HG02938 (cell line): Measurements from ENCODE around the gene GORASP1.

Experiments
- ATAC-seq: cut with Tn5 transposase; IDR thresholded peaks from one replicate; pipeline ENCODE4 v1.9.1; 2021; ENCODE audit warnings: mild to moderate bottlenecking, moderate library complexity; ENCODE audit not compliant: unreplicated experiment

Gene GORASP1

GRCh38 chr3:39141171-39141995, 34.0 kb upstream of the GORASP1 start:
- ATAC-seq = no peak

GRCh38 chr3:39140341-39140971, 33.0 kb upstream of the GORASP1 start:
- no peak for ATAC-seq

GRCh38 chr3:39139442-39139841, 32.0 kb upstream of the GORASP1 start:
- no peak for ATAC-seq

- ATAC-seq = no peak
Observed at GRCh38 chr3:39138804-39139415, 31.5 kb upstream of the GORASP1 start.

DNA sequence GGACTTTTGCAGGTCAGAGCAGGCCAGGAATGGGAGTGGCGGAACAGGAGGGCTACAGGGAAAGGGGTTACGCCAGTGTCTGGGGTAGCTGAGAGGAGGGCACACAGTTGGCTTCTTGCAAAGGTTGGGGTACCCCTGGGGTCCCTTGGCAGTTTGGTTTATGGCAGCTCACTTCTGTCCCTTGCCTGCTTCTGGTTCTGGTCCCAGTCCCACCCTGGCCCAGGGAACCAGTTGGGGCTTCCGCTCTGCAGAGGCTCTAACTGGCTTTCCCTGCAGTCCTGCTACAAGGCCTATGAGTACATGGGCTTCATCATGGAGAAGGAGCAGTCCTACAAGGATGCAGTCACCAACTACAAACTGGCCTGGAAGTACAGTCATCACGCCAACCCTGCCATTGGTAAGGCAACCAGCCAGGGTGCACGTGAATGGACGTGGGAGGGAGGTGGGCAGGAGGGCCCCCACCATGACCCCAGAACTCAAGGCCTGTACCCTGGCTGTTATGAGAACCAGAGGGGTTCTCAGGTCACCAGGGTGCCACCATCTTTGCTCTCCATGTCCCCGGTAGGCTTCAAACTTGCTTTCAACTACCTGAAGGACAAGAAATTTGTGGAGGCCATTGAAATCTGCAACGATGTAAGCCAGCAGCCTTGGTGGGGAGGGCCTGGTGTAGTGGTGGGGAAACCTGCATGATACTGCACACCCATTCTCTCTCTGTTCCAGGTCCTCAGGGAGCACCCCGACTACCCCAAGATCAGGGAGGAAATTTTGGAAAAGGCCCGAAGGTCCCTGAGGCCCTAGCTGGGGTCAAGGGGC, 30.8 kb upstream of the GORASP1 start:
- no peak for ATAC-seq

DNA sequence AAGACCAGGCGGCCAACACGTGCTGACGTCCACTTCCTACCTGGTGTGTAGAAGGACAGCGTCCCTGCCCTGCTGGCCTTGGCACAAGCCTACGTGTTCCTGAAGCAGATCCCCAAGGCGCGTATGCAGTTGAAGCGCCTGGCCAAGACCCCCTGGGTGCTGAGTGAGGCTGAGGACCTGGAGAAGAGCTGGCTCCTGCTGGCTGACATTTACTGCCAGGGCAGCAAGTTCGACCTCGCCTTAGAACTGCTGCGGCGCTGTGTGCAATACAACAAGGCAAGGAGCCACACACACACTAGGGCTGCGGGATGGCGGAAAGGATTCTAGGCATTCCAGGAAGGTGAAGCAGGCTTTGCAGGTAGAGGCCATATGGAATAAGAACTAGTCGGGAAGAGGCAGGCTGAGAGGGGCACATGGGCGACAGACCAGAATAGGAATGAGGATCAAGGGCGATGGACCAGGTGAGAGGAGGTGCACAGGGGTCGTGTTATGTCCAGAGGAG, 30.1 kb upstream of the GORASP1 start:
- no peak for ATAC-seq

DNA sequence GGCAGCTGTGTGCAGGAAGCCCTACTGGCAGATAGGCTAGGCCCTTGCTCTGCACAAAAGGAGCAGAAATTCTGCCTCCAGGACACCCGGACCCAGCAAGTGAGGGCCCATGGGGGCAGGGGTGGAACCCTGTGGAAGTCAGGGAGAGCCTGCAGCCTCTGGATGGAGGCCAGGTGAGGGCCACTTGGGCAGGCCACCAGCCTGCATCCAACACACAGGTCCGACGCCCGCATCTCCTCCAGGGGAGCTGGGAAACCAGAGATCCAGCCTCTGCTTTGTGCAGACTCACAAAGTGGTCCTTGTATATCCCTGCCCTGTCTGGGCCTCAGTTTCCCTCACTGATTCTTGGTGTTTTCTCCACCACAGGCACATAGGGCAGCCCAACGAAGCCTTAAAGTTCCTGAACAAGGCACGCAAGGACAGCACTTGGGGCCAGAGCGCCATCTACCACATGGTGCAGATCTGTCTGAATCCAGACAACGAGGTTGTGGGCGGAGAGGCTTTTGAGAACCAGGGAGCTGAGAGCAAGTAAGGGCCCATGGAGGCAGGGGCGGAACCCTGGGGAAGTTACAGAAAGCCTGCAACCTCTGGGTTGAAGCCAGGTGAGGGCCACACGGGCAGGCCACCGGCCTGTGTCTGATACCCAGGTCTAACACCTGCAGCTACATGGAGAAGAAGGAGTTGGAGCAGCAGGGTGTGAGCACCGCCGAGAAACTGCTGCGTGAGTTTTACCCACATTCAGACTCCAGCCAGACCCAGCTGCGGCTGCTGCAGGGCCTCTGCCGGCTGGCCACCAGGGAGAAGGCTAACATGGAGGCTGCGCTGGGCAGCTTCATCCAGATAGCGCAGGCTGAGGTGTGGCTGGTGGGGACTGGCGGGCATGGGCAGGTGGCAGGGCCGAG, 29.4 kb upstream of the GORASP1 start:
- ATAC-seq = no peak

DNA sequence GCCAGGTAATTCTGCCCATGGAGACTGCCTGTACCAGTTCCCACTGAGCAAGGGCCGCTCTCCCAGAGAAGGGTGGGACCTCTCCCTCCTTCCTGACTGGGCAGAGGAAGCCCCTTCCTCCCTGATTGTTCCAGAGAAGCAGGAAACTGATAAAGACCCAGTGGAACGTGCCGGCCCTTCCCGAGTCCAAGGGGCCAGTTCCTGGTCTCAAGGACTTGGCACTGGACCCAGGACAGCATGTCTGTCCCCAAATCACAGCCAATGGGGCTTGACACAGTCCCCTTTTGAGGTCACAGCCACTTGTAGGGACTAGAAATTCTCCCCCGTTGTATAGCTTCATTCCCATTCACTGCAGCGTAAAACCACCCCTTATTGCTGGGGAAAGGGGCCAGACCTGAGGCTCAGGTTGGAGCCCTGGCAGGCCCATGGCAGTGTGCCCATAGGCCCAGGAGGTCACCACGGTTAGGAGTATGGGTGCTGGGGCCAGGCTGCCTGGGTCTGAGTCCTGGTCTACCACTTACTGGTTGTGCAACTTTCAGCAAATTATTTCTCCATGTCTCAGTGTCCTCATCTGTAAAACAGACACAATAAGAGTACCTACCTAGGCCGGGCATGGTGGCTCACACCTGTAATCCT, 27.9 kb upstream of the GORASP1 start:
- no peak for ATAC-seq

DNA sequence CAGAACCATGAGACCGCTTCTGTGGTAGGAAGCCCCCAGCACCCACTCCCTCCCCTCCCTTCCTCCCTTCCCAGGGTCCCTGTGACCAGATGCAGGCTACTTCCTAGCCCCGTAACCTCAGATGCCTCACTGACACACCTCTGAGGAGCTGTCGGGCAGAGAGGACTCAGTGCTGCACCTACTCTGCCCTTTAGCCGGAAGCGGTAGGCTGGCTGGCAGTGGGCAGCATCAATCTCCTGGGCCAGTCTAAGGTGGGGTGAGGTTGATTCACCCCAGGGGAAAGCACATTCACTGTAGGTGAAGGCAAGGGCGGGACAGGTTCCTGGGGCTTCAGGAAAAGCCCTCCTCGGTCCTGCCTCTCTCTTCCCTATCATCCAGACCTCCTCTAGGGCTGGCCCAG, 26.9 kb upstream of the GORASP1 start:
- no peak for ATAC-seq

DNA sequence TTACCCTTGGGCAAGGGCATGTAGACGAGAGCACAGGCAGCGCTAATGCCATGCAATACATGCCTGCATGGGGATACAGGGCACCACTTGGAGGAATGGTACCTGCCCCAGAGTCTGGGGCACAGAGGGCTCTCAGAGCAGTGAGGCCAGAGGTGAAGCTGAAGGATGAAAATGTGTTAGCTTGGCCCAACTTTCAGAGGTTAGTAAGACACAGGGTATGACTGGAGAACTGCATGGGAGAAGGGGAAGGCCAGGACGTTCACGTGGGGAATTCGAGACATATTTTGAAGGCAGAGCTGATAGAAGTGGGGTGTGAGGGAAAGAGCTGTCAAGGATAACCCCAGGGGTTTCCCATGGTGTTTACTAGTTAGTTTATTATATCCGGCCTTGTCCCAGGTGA, 26.4 kb upstream of the GORASP1 start:
- no peak for ATAC-seq

DNA sequence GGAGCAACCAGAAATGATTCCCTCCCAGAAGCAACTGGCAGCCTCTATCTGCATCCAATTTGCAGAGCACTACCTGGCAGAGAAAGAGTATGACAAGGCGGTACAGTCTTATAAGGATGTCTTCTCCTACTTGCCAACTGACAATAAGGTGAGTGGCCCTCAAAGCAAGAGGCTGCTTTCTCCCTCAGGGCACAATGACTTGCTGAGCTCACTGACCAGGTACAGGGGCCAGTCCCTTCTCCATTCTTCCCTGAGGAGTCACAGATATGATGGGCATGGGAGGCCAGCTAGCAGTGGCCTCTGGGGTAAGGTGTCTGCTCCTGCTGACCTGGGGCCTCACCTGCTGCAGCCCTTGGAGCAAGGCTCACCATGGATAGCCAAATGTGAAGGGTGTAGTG, 25.7 kb upstream of the GORASP1 start:
- no peak for ATAC-seq

- ATAC-seq = no peak
Observed at GRCh38 chr3:39132096-39133092, 25.0 kb upstream of the GORASP1 start.

DNA sequence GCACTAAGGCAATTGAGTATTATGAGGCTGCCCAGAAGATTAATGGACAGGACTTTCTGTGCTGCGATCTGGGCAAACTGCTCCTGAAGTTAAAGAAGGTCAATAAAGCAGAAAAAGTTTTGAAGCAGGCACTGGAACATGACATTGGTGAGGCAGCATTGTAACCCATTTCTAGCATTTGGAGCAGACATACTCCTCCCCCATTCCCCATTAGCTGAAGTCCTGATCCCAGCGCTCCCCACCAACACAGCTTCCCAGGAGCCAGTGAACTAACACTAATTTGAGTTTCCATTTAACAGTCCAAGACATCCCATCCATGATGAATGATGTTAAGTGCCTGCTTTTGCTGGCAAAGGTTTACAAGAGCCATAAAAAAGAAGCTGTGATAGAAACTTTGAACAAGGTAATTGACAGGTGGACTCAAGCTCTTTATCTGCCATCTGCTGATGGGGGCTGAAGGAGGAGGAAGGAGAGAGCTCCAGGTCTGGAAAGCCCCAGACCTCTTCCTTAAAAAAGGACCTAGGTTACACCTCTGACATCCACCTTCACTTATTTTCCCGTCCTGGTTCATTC, 23.4 kb upstream of the GORASP1 start:
- ATAC-seq = no peak

- ATAC-seq = no peak
Observed at GRCh38 chr3:39130026-39130425, 22.6 kb upstream of the GORASP1 start.

DNA sequence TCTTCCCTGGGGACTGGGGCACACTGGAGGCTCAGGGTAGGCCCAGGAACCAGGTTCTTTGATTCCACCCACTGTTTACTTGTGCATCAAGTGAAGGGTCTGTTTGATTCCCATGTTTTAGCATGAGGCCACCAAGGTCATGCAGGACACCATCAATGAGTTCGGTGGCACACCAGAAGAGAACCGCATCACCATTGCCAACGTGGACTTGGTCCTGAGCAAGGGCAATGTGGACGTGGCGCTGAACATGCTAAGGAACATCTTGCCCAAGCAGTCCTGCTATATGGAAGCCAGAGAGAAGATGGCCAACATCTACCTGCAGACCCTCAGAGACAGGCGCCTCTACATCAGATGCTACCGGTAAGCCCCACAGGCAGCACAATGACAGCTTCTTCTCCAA, 21.5 kb upstream of the GORASP1 start:
- ATAC-seq = no peak

- no peak for ATAC-seq
Observed at GRCh38 chr3:39127908-39128304, 20.5 kb upstream of the GORASP1 start.

- no peak for ATAC-seq
Observed at GRCh38 chr3:39127269-39127907, 20.0 kb upstream of the GORASP1 start.
